ENCODE results near the gene GMNN.
A peak's percentile ranks its signal among the peaks of the same experiment; 100 is the strongest.
"Not testable (repeated sequence)": the region's sequence is repeated elsewhere in the genome, so short reads cannot be mapped to it uniquely, and the experiment has no call there.

Gene GMNN

DNA sequence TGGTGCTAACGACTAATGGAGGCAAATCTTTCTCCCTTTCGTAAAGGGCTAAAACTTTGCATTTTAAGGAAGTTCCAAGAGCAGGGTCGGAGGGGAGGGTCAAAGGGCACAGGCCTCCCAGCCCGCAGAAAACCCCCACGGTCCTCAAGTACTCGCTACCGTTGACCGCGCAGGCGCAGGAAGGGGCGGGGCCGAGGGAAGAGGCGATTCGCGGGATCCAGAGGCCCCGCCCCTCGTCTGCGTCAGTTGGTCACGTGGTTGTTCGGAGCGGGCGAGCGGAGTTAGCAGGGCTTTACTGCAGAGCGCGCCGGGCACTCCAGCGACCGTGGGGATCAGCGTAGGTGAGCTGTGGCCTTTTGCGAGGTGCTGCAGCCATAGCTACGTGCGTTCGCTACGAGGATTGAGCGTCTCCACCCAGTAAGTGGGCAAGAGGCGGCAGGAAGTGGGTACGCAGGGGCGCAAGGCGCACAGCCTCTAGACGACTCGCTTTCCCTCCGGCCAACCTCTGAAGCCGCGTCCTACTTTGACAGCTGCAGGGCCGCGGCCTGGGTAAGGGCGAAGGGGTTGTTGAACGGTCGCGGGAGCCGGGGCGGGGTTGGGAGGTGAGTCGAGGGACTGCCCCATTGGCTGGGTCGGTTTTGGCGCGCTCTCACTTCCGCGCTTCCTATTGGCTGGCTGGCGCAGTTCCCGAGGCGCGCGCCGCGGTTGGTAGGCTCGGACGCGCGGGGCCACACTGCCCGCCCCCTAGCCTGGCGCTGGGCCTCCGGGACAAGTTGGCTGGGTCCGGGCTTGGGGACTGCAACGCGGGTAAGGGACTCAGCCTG, at the start of gene GMNN:
TSS of gene GMNN (plus strand) at position 242 of the 824 bp plus-strand sequence. CDS start 2,310 bp downstream, outside the sequence.
- peak; percentile 96 for FAIRE-seq

DNA sequence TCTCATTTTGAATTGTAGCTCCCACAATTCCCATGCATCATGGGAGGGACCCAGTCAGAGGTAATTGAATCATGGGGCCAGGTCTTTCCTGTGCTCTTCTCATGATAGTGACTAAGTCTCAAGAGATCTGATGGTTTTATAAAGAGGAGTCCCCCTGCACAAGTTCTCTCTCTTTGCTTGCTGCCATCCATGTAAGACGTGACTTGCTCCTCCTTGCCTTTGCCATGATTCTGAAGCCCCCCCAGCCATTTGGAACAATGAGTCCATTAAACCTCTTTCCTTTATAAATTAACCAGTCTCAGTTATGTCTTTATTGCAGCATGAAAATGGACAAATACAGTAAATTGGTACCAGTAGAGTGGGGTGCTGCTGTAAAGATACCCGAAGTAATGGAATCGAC, 44.1 kb upstream of the GMNN start:
- not testable (repeated sequence) for DNase-seq (ENCODE audit: insufficient read length, low spot score); FAIRE-seq

More for the DNA sequence above, at the start of gene GMNN:
- DNase-seq (ENCODE audit: insufficient read length, low spot score): peak; percentile 85
- TF ChIP-seq POLR2A (IDR thresholded peaks at IDR 0.05; ENCODE audit: low read depth, low read length): peak; percentile 84

DNA sequence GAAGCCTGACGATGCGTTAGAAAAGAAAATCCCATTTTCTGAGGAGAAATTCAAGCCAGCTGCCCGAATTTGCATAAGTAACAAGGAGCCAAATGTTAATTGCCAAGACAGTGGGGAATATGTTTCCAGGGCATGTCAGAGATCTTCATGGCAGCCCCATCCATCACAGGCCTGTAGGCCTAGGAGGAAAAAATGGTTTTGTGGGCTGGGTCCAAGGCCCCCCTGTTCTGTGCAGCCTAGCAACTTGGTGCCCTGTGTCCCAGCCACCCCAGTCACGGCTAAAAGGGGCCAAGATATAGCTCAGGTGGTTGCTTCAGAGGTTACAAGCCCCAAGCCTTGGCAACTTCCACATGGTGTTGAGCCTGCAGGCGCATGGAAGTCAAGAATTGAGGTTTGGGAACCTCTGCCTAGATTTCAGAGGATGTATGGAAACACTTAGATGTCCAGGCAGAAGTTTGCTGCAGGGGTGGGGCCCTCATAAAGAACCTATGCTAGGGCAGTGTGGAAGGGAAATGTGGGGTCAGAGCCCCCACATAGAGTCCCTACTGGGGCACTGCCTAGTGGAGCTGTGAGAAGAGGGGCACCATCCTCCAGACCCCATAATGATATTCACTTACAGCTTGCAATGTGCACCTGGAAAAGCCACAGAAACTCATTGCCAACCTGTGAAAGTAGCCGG, 43.1 kb upstream of the GMNN start:
- DNase-seq (ENCODE audit: insufficient read length, low spot score); FAIRE-seq: not testable (repeated sequence)

DNA sequence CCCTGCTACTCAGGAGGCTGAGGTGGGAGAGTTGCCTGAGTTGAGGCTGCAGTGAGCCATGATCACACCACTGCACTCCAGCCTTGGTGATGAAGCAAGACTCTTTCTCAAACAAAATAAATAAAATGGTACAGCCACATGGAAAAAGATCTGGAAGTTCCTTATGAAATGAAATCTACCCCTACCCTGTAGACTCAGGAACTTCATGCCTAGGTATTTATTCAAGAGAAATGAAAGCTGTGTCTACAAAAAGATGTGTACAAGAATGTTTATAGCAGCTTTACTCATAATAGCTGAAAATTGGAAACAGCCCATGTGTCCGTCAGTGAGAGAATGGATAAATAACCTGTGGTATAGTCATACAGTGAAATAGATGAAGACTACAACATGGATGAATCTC, 40.6 kb upstream of the GMNN start:
- FAIRE-seq (no peak), DNase-seq (ENCODE audit: insufficient read length, low spot score) (no peak)
- TF ChIP-seq POLR2A (IDR thresholded peaks at IDR 0.05; ENCODE audit: low read depth, low read length): no peak

DNA sequence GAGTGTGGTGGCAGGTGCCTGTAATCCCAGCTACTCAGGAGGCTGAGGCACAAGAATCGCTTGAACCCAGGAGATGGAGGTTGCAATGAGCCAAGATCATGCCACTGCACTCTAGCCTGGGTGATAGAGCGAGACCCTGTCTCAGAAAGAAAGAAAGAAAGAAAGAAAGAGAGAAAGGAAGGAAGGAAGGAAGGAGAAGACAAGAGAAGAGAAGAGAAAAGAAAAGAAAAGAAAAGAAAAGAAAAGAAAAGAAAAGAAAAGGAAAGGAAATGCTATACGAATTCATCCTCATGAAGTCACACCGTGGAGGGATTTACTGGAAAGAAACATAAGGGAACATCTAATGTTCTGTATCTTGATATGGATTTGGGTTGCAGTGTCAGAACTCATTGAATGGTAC, 40.0 kb upstream of the GMNN start:
- not testable (repeated sequence) for FAIRE-seq

GRCh38 chr6:24738741-24739140, 36.0 kb upstream of the GMNN start:
- no peak for DNase-seq (ENCODE audit: insufficient read length, low spot score)
- TF ChIP-seq POLR2A (IDR thresholded peaks at IDR 0.05; ENCODE audit: low read depth, low read length): no peak
- no peak for FAIRE-seq

More for the DNA sequence above, 40.0 kb upstream of the GMNN start:
- DNase-seq (ENCODE audit: insufficient read length, low spot score): not testable (repeated sequence)

DNA sequence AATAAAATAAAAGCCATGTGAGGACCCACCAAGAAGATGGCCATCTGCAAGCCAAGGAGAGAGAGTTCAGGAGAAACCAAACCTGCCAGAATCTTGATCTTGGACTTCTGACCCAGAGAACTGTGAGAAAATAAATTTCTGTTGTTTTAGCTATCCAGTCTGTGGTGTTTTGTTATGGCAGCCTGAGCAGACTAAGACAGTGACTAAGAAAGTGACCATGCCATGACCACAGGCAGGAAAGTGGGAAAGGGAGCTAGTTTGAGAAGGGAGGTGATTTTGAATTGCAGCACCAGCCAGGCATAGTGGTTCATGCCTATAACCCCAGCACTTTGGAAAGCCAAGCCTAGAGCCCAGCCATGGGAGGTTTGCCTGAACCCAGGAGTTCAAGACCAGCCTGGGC, 33.9 kb upstream of the GMNN start:
- no peak for DNase-seq (ENCODE audit: insufficient read length, low spot score)
- no peak for FAIRE-seq
- TF ChIP-seq POLR2A (IDR thresholded peaks at IDR 0.05; ENCODE audit: low read depth, low read length): no peak

- no peak for TF ChIP-seq POLR2A (IDR thresholded peaks at IDR 0.05; ENCODE audit: low read depth, low read length)
- DNase-seq (ENCODE audit: insufficient read length, low spot score) (no peak), FAIRE-seq (no peak)
Measured at GRCh38 chr6:24742216-24742738, 32.5 kb upstream of the GMNN start.

GRCh38 chr6:24743265-24743943, 31.3 kb upstream of the GMNN start:
- no peak for TF ChIP-seq POLR2A (IDR thresholded peaks at IDR 0.05; ENCODE audit: low read depth, low read length)
- DNase-seq (ENCODE audit: insufficient read length, low spot score): peak; percentile 52
- FAIRE-seq: peak; percentile 94

- no peak for TF ChIP-seq POLR2A (IDR thresholded peaks at IDR 0.05; ENCODE audit: low read depth, low read length)
- DNase-seq (ENCODE audit: insufficient read length, low spot score): no peak
- no peak for FAIRE-seq
Measured at GRCh38 chr6:24743944-24744335, 30.8 kb upstream of the GMNN start.

GRCh38 chr6:24744911-24745310, 29.8 kb upstream of the GMNN start:
- FAIRE-seq (no peak), DNase-seq (ENCODE audit: insufficient read length, low spot score) (no peak)
- TF ChIP-seq POLR2A (IDR thresholded peaks at IDR 0.05; ENCODE audit: low read depth, low read length): no peak

- DNase-seq (ENCODE audit: insufficient read length, low spot score): no peak
- FAIRE-seq: no peak
- no peak for TF ChIP-seq POLR2A (IDR thresholded peaks at IDR 0.05; ENCODE audit: low read depth, low read length)
Measured at GRCh38 chr6:24749297-24749696, 25.4 kb upstream of the GMNN start.

GRCh38 chr6:24750878-24751277, 23.9 kb upstream of the GMNN start:
- FAIRE-seq; DNase-seq (ENCODE audit: insufficient read length, low spot score): not testable (repeated sequence)

GRCh38 chr6:24752503-24752902, 22.2 kb upstream of the GMNN start:
- no peak for FAIRE-seq
- TF ChIP-seq POLR2A (IDR thresholded peaks at IDR 0.05; ENCODE audit: low read depth, low read length): no peak
- no peak for DNase-seq (ENCODE audit: insufficient read length, low spot score)
